K562 treated with DMSO at 1 percent for 48 hours (cell line): ENCODE data around the gene APOBEC3F. TPM values are rescaled to one million over a fixed set of nuclear protein-coding genes. Genes with fewer than 3 reads are reported as not detected.

Source experiments
- total RNA-seq: library from RNA; unstranded; fragments of 300-600 nt; gene quantifications from 2 replicates; pipeline ENCODE4 v1.2.3, GENCODE V29; 2022; ENCODE audit warnings: low replicate concordance; ENCODE audit errors: extremely low read depth

APOBEC3F gene
- total RNA-seq = not detected in 2 replicates

DNA sequence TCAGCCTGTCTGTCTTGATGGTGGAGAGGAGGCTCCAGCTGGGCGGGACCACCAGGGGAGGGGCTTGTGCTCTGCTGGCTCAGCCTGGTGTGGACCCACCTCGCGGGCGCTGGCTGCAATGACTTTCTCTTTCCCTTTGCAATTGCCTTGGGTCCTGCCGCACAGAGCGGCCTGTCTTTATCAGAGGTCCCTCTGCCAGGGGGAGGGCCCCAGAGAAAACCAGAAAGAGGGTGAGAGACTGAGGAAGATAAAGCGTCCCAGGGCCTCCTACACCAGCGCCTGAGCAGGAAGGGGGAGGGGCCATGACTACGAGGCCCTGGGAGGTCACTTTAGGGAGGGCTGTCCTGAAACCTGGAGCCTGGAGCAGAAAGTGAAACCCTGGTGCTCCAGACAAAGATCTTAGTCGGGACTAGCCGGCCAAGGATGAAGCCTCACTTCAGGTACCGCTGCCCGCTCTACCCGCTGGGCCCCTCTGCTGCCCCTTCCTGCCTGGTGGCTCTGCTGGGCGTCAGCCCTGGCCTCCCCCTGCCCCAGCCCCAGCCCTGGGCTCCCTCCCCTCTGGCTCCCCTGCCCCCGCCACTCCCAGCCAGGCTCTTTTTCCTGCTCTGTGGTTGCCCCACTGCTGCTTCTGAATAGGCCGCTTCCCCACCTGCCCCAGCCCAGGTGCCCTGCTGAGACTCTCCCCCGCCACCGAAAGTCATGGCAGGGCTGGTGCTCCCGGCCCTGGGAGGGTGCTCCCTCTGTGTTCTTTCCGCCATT, at the start of gene APOBEC3F:
Gene APOBEC3F (plus strand): TSS at position 327 of the 759 bp plus-strand sequence. CDS start 97 bp downstream, at position 424.

GRCh38 chr22:39013942-39014722, 26.5 kb upstream of the APOBEC3F start, which contains the start of gene APOBEC3C:
TSS of gene APOBEC3C (plus strand) at chr22:39014257. CDS start at chr22:39014363, 106 bp downstream.

GRCh38 chr22:39077026-39077840, 36.6 kb downstream of the APOBEC3F start, which contains the start of gene APOBEC3G:
TSS of gene APOBEC3G (plus strand) at chr22:39077275. CDS start at chr22:39077362, 87 bp downstream.

DNA sequence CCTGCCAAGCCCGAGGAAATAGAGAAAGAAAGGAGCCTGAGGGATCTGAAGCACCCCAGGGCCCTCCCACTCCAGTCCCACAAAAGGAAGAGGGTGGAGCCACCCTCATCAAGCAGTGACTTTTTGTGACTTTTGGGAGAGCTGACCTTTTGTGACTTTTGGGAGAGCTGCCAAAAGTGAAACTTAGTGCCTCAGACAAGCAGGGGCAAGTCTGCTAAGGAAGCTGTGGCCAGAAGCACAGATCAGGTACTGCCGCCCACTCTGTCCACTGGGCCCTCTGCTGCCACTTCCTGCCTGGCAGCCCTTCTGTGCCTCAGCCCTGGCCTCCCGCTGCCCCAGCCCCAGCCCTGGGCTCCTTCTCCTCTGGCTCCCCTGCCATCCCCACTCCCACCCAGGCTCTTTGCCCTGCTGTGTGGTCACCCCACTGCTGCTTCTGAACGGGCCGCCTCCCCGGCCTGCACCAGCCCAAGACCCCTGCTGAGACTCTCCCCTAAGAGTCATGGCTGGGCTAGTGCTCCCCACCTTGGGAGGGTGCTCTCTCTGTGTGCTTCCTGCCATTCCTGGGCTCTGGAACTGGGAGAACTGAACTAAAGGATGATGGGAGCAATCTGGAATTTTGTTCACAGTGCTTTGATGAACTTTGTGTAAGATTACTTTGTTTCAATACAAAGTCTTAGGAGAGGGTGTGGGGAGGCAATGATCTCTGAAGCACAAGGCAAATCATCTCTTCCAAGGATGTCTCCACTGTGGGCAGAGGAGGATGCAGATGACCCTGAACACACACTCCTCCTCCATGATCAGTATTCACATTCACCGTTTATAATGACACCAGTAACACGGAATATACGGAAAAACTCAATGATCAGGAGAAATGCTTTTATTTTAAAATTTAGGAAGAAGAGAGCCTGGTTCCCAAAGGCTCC, 56.7 kb downstream of the APOBEC3F start, which contains the start of gene APOBEC3H:
Gene APOBEC3H (plus strand): TSS at position 147 of the 923 bp plus-strand sequence. CDS start 3,035 bp downstream, outside the sequence.

Other genes starting within 250 kb of the APOBEC3F start
- not detected in 2 replicates for gene DNAL4, start 246.7 kb upstream of the APOBEC3F start, total RNA-seq
- not detected in 2 replicates for gene NPTXR, start 196.8 kb upstream of the APOBEC3F start, total RNA-seq
- gene CBX6, start 168.6 kb upstream of the APOBEC3F start, total RNA-seq = not detected in 2 replicates
- gene APOBEC3A, start 83.3 kb upstream of the APOBEC3F start, total RNA-seq = not detected in 2 replicates
- gene APOBEC3B, start 58.5 kb upstream of the APOBEC3F start, total RNA-seq = not detected in 2 replicates
- not detected in 2 replicates for gene APOBEC3C, start 26.6 kb upstream of the APOBEC3F start, total RNA-seq
- gene APOBEC3D, start 19.7 kb upstream of the APOBEC3F start, total RNA-seq = not detected in 2 replicates
- not detected in 2 replicates for gene APOBEC3G, start 36.4 kb downstream of the APOBEC3F start, total RNA-seq
- not detected in 2 replicates for gene APOBEC3H, start 56.4 kb downstream of the APOBEC3F start, total RNA-seq
- gene CBX7, start 111.8 kb downstream of the APOBEC3F start, total RNA-seq = not detected in 2 replicates
- gene PDGFB, start 204.1 kb downstream of the APOBEC3F start, total RNA-seq = not detected in 2 replicates